GM19328 (cell line): ENCODE results near the gene ILF2.
"Not testable (repeated sequence)": the region's sequence is repeated elsewhere in the genome, so short reads cannot be mapped to it uniquely, and the experiment has no call there.

Experiments
- ATAC-seq: cut with Tn5 transposase; IDR thresholded peaks from one replicate; pipeline ENCODE4 v1.9.1; 2021; ENCODE audit warnings: mild to moderate bottlenecking, moderate library complexity; ENCODE audit not compliant: unreplicated experiment

Gene ILF2

GRCh38 chr1:153679337-153680119 is 8.7 kb upstream of the ILF2 start:
- ATAC-seq = no peak

- no peak for ATAC-seq
Measured at GRCh38 chr1:153678519-153679336, 7.9 kb upstream of the ILF2 start, which contains the start of gene NPR1. TSS of gene NPR1 (plus strand) at chr1:153678688. CDS start at chr1:153679109, 421 bp downstream.

- no peak for ATAC-seq
Measured at GRCh38 chr1:153677718-153678518, 7.1 kb upstream of the ILF2 start.

DNA sequence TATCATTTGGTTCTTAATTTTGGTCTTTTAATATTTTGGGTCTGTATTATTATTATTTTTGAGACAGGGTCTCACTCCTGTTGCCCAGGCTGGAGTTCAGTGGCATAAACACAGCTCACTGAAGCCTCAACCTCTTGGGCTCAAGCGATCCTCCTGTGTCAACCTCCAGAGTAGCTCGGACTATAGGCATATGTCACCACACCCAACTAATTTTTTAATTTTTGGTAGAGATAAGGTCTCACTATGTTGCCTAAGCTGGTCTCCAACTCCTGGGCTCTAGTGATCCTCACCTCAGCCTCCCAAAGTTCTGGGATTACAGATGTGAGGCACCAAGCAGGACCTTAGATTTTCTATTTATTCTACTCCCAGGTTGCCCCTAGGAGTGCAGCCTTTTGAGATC is 2.7 kb upstream of the ILF2 start:
- ATAC-seq = no peak

- ATAC-seq = not testable (repeated sequence)
Measured at GRCh38 chr1:153671628-153672353, 998 bp upstream of the ILF2 start.

DNA sequence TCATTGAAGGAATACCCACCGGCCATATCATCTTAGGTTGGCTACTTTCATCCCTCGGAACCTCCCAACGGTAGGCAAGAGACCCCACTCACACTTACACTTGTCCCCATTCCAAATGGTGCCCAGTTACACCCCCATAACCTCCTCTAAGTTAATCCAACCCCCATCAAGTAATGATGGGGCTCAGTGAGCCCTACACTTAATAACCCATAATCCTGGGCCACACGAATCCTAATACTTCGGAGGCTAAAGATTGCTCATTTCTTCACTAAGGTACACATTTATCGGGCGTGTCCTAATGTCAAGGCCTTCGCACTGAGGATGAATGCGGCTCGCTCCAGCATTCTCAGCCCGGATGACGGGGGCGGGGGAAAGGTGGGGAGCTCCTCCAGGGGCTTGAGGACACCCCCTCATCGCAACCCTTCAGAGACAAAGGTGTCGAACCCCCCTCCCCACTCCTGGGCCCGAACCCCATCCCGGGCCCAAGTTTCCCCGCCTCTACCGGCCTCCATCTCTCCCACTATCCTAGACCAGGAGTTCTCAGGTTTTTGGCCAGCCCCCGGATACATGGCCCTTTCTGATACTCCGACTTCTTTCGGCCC is 435 bp downstream of the ILF2 start:
- ATAC-seq = no peak

DNA sequence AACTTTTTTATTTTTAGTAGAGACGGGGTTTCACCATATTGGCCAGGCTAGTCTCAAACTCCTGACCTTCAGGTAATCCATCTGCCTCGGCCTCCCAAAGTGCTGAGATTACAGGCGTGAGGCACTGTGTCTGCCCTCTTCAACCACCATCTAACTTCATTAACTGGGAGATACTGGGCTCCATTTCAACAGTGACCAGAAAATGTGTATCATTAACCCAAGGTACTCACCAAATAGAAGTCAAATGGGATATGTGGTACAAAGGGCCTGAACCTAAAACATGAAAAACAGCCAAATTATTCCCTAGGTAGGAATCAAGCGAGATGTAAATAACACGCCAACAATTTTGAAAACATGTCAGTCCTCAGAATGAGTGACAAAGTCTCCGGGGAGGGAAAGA is 1.2 kb downstream of the ILF2 start:
- no peak for ATAC-seq

DNA sequence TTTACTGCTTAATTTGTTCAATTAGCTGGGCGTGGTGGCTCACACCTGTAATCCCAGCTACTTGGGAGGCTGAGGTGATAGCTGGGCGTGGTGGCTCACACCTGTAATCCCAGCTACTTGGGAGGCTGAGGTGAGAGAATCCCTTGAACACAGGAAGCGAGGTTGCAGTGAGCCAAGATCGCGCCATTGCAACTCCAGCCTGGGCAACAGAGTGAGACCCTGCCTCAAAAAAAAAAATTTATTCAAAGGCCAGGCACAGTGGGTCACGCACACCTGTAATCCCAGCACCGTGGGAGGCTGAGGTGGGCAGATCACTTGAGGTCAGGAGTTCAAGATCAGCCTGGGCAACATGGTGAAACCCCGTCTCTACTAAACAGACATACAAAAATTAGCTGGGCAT is 2.1 kb downstream of the ILF2 start:
- not testable (repeated sequence) for ATAC-seq

DNA sequence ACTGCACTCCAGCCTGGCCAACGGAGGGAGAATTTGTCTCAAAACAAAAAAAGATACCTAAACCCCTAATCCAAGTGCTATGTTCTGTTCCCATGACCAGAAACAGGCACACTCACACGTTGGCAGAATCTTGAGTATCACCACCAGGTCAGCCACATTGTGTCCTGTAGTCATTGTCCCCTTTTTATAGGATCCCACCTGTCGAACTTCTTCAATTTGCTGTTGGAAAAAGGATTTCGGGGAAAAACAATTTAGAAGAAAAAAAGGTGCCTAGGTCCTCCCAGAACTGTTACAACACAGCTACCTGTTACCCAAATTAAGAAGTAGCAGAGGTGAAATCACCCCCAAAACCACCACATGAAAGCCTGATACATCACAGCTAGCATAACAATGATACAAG is 3.4 kb downstream of the ILF2 start:
- ATAC-seq = no peak

DNA sequence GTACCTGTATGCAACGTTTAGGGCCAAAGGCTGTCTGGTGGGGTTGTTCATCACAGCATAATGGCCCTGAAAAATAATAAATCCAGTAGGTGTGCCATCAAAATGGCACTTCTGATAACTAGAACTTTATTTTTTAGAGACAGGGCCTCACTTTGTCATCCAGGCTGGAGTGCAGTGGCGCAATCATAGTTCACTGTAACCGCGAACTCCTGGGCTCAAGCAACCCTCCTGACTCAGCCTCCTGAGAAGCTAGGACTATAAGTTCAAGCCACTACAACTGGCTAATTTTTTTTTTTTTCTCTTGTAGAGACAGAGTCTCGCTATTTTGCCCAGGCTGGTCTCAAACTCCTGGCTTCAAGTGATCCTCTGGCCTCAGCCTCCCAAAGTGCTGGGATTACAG is 7.6 kb downstream of the ILF2 start:
- ATAC-seq = no peak

- ATAC-seq = no peak
Measured at GRCh38 chr1:153662269-153662668, 8.5 kb downstream of the ILF2 start.

DNA sequence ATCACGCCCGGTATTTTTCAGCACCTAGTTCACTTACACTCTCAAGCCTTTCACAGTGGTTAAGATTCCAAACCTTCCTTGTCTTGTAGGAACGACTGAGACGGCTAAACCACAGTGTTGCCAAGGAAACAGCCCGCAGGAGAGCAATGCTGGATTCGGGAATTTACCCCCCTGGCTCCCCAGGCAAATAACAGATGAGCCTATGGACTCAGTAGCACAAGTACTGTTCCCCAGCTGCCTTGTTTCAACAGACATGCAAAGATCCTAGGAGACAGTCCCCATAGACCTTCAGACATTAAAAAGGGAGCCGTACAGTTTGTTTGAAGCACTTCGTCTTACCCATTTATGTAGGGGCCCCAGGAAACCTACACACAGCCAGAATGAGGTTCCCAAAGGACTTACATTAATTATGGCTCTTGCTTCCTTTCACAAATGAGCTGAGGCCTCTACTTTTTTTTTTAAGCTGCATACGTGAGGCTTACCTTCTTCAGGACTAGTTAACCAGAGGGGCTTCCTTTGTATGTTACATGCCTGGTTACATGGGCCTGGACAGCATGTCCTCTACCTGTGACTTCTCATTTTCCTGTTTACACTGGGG is 9.6 kb downstream of the ILF2 start:
- ATAC-seq = no peak

- ATAC-seq = no peak
Measured at GRCh38 chr1:153659656-153660055, 11.1 kb downstream of the ILF2 start.

DNA sequence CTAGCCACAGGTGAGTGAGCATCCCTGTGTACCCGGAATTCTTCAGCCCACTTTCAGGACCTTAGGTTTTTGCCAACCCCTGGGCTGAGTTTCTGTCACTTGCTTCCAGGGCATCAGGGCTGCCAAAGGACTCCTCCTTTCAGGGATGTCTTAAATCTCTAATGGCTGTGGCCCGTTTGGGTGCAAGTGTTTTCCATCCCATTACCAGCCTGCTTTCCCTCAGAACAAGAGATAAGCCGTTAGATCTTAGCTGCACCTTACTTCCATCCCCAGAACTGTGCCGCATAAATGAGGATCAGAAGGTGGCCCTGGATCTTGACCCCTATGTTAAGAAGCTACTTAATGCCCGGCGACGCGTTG is 11.6 kb downstream of the ILF2 start:
- no peak for ATAC-seq

DNA sequence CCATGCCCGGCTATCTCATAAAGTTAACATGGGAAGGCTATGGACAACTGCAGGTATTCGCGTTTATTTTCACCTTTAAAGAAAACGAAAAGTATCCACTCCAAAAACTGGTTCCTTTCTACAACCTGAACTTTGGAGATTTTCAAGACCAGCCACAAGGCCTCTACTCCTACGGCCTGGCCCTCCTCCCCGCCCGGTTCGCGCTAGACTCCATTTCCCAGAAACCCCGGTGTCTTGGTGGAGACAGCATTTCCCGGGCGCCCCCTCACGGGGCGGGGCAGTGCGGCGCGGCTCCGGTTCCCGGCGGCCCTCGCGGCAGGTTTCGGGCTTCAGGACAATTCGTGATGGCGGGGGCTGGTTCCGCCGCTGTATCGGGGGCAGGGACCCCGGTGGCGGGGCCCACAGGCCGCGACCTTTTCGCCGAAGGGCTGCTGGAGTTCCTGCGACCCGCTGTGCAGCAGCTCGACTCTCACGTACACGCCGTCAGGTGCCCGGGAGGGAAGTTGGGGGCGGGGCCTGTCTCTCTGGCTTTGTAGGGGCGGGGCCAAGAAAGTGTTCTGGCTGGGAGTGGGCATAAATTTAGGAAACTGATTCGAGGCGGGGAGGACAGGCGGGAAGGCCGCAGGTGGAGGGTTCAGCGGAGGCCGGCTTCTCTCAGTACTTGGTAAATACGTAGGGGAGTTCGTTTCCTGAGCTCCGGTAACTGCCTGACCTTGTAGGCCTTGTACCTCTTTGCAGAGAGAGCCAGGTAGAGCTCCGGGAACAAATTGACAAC is 12.2 kb downstream of the ILF2 start, which contains the start of gene SNAPIN:
Gene SNAPIN (plus strand): TSS at position 304 of the 775 bp plus-strand sequence. CDS start 41 bp downstream, at position 345.
- peak; percentile 78 for ATAC-seq

GRCh38 chr1:153655333-153655732 is 15.5 kb downstream of the ILF2 start:
- ATAC-seq = no peak

DNA sequence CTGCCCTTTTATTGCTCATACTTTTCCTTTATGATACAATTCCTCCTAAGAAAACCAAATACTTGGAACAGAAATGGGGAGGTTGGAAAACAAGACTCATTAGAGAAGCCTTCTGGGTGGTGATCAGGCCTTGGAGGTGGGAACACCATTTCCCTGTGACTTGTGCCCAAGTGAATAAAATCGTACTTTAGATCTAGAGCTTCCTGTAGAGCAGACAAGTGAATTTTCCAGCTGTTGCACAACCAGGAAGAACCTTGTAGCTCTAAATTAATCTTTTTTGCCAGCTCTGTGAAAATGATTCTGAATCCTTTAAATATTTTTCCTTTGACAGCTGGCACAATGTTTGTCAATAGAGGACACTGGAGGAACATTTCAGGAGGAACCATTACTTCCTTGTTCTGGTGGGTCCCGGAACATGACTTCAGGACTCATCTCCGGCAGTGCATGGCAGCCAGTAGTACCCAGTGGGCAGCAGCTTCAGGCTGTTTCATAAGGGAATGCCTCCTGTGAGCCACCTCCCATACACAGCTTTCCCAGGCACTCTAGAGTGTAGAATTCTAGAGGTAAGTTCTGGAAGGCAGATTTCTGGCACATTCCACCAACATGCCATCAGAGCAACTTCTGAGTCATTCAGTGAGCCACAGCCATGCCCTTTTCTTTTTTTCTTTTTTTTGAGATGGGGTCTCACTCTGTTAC is 17.8 kb downstream of the ILF2 start:
- no peak for ATAC-seq

- no peak for ATAC-seq
Measured at GRCh38 chr1:153651771-153652170, 19.0 kb downstream of the ILF2 start.
